ENCODE data around the gene SATB1.
"Not testable (repeated sequence)": the region's sequence is repeated elsewhere in the genome, so short reads cannot be mapped to it uniquely, and the experiment has no call there.

Gene SATB1

DNA sequence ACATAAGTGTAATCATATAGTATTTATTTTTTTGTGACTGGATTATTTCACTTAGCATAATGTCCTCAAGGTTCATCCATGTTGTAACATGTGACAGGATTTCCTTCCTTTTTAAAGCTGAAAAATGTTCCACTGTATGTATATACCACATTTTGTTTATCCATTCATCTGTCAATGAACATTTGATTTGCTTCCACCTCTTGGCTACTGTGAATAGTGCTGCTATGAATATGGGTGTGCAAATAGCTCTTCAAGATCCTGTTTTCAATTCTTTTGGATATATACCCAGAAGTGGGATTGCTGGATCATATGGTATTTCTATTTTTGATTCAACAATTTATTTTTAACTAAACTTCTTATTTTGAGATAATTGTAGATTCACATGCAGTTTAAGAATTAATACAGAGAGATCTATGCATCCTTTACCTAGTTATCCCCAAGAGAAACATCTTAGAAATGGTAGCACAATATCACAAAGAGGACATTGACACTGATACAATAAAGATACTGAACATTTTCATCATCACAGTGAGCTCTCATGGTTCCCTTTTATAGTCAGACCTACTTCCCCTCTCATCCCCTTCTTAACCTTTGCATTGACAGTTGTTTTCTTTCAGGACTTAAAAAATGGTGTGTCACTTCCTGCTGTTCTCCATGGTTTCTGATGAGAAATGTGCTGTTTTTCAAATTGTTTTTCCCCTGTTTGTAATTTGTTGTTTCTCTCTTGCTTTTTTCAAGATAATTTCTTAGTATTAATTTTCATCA lies 90.1 kb downstream of the SATB1 start:
- no peaks in the 10 kb centered on the region for H3F3A ChIP-seq (ENCODE audit: low read depth)
- no peaks in the 10 kb centered on the region for H3K27me3 ChIP-seq (ENCODE audit: insufficient read depth, low read length, poor library complexity, severe bottlenecking)
- no peaks in the 10 kb centered on the region for H3K36me3 ChIP-seq (ENCODE audit: insufficient read depth, low read length)
- no peaks in the 10 kb centered on the region; the same call in 1 of the 2 replicates for H3K9me3 ChIP-seq (ENCODE audit: insufficient read depth, low read depth, low read length)
- H3K4me1 ChIP-seq (ENCODE audit: insufficient read depth, low read length, poor library complexity, severe bottlenecking) = peaks cover 16% of the 10 kb centered on the region
- peak overlapping the region; percentile 70 for H2AFZ ChIP-seq (ENCODE audit: low read length)
- H3K4me2 ChIP-seq (ENCODE audit: low read depth, low read length, poor library complexity, severe bottlenecking) = peak overlapping the region; percentile 10
- no peaks in the 10 kb centered on the region for H3K9me2 ChIP-seq (replicated peaks; ENCODE audit: low read depth, low read length)
- no peaks in the 10 kb centered on the region for H4K20me1 ChIP-seq (ENCODE audit: insufficient read depth, low read length, poor library complexity, severe bottlenecking)
- H3K79me2 ChIP-seq (ENCODE audit: insufficient read depth, low read length) = no peaks in the 10 kb centered on the region
- H3K4me3 ChIP-seq (ENCODE audit: low read length, poor library complexity, severe bottlenecking) = peak overlapping the region; percentile 22
- TF ChIP-seq, protein P1, sequence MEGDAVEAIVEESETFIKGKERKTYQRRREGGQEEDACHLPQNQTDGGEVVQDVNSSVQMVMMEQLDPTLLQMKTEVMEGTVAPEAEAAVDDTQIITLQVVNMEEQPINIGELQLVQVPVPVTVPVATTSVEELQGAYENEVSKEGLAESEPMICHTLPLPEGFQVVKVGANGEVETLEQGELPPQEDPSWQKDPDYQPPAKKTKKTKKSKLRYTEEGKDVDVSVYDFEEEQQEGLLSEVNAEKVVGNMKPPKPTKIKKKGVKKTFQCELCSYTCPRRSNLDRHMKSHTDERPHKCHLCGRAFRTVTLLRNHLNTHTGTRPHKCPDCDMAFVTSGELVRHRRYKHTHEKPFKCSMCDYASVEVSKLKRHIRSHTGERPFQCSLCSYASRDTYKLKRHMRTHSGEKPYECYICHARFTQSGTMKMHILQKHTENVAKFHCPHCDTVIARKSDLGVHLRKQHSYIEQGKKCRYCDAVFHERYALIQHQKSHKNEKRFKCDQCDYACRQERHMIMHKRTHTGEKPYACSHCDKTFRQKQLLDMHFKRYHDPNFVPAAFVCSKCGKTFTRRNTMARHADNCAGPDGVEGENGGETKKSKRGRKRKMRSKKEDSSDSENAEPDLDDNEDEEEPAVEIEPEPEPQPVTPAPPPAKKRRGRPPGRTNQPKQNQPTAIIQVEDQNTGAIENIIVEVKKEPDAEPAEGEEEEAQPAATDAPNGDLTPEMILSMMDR (conservative IDR thresholded peaks at IDR 0.05; ENCODE audit: low read length) = no peak
- no peak for TF ChIP-seq EZH2phosphoT487 (IDR thresholded peaks at IDR 0.05; ENCODE audit: borderline replicate concordance)
- H3K9ac ChIP-seq (ENCODE audit: low read depth, low read length, poor library complexity, severe bottlenecking) = no peak overlapping the region

GRCh38 chr3:18330772-18331441 lies 94.2 kb downstream of the SATB1 start:
- H3K27me3 ChIP-seq (ENCODE audit: insufficient read depth, low read length, poor library complexity, severe bottlenecking); H3K4me3 ChIP-seq (ENCODE audit: low read length, poor library complexity, severe bottlenecking); H3K9me2 ChIP-seq (replicated peaks; ENCODE audit: low read depth, low read length); H3K9ac ChIP-seq (ENCODE audit: low read depth, low read length, poor library complexity, severe bottlenecking); H3K4me2 ChIP-seq (ENCODE audit: low read depth, low read length, poor library complexity, severe bottlenecking); H3K9me3 ChIP-seq (ENCODE audit: insufficient read depth, low read depth, low read length); H3K79me2 ChIP-seq (ENCODE audit: insufficient read depth, low read length); H4K20me1 ChIP-seq (ENCODE audit: insufficient read depth, low read length, poor library complexity, severe bottlenecking); H3F3A ChIP-seq (ENCODE audit: low read depth); H2AFZ ChIP-seq (ENCODE audit: low read length); H3K36me3 ChIP-seq (ENCODE audit: insufficient read depth, low read length): not testable (repeated sequence)
- peaks cover 14% of the 10 kb centered on the region for H3K4me1 ChIP-seq (ENCODE audit: insufficient read depth, low read length, poor library complexity, severe bottlenecking)

- Histone ChIP-seq H3K4me3 (ENCODE audit: low read length, poor library complexity, severe bottlenecking) (no peak overlapping the region), H4K20me1 (ENCODE audit: insufficient read depth, low read length, poor library complexity, severe bottlenecking) (no peaks in the 10 kb centered on the region), H3K4me2 (ENCODE audit: low read depth, low read length, poor library complexity, severe bottlenecking) (no peak overlapping the region), H3F3A (ENCODE audit: low read depth) (no peaks in the 10 kb centered on the region), H2AFZ (ENCODE audit: low read length) (no peak overlapping the region), H3K4me1 (ENCODE audit: insufficient read depth, low read length, poor library complexity, severe bottlenecking) (peaks cover 6% of the 10 kb centered on the region), H3K79me2 (ENCODE audit: insufficient read depth, low read length) (no peaks in the 10 kb centered on the region), H3K9me2 (replicated peaks; ENCODE audit: low read depth, low read length) (no peaks in the 10 kb centered on the region), H3K9ac (ENCODE audit: low read depth, low read length, poor library complexity, severe bottlenecking) (no peak overlapping the region), H3K9me3 (ENCODE audit: insufficient read depth, low read depth, low read length) (no peaks in the 10 kb centered on the region), H3K36me3 (ENCODE audit: insufficient read depth, low read length) (no peaks in the 10 kb centered on the region), H3K27me3 (ENCODE audit: insufficient read depth, low read length, poor library complexity, severe bottlenecking) (no peaks in the 10 kb centered on the region)
- no peak for TF ChIP-seq EZH2phosphoT487 (IDR thresholded peaks at IDR 0.05; ENCODE audit: borderline replicate concordance)
- TF ChIP-seq, protein P1 (conservative IDR thresholded peaks at IDR 0.05; ENCODE audit: low read length) = no peak
These were observed 117.0 kb downstream of the SATB1 start for GRCh38 chr3:18308096-18308650.
